NT2/D1 (cell line): ENCODE measurements around the gene RBMS1.

Experiments
- SUZ12 ChIP-seq: IDR thresholded peaks from 2 replicates; pipeline ENCODE4 v1.6.1; 2011; ENCODE audit not compliant: insufficient read length, insufficient read depth; ENCODE audit errors: extremely low read depth
- YY1 ChIP-seq: IDR thresholded peaks from 2 replicates; pipeline ENCODE4 v1.6.1; 2011; ENCODE audit not compliant: insufficient read length, insufficient read depth
- ZNF274 ChIP-seq: IDR thresholded peaks from 2 replicates; pipeline ENCODE4 v1.6.1; 2011; ENCODE audit warnings: mild to moderate bottlenecking, low read depth, low read length

DNA sequence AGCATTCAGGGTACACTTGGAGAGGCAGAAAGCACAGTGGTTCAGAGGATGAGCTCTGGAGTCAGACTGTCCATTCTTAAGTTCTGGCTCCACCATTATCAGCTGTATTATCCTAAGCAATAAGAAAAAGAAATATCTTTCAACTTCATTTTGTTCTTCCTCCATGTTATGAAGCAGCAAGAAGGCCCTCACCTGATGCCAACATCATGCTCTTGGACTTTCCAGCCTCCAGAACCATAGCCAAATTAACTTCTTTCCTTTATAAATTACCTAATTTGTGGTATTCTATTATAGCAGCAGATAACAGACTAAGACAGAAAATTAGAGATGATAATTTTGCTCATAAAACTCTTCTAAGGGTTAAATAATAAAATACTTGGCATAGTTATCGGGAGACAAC, 137.1 kb downstream of the RBMS1 start:
- TF ChIP-seq ZNF274 (no peak), YY1 (no peak), SUZ12 (no peak)
